K562 (cell line): ENCODE data around the gene C12orf43. TPM values are rescaled to one million over a fixed set of nuclear protein-coding genes. Genes with fewer than 3 reads are reported as not detected.

Experiments
- ATAC-seq: fragments of 200-7000 bp; cut with Tn5 transposase; 3 replicates; pipeline ENCODE4 v1.9.1; 2020; ENCODE audit warnings: moderate library complexity
- BruUV-seq: library from RNA; stranded (reverse); fragments of 400-500 nt; replicated peaks from 2 replicates; lab custom pipeline; 2021; lab: Mats Ljungman, UMichigan
- CTCF ChIA-PET: fragments of 300-600 bp; formaldehyde crosslinking; extraction: SDS; loops from one replicate; lab custom pipeline; 2021; ENCODE audit warnings: low intra/inter-chr PET ratio; lab: Yijun Ruan, JAX
- POLR2A ChIA-PET: fragments of 300-600, 350-650 bp; sonication (Branson Sonifier 250); formaldehyde crosslinking; extraction: SDS; loops from one replicate; lab custom pipeline; 2021; ENCODE audit warnings: antibody characterized with exemption, inconsistent platforms; lab: Yijun Ruan, JAX
- DNase-seq, 4 experiments: peaks; one replicate each; pipeline versions ENCODE4 v3.0.0 to v3.0.0-alpha.2; 2011 to 2018; ENCODE audit warnings: low spot score in 3 of 4, mixed read lengths in 3 of 4; ENCODE audit errors: extremely low read depth in 1 of 4
- FAIRE-seq: peaks from 2 replicates; lab custom pipeline; 2011; peaks lifted over from hg19 to GRCh38; lab: Jason Lieb, UNC
- H2AFZ ChIP-seq: 2 replicates; pipeline ENCODE4 v1.6.0; 2011; ENCODE audit warnings: low read depth, low read length, control low read depth, inconsistent platforms
- H3K27ac ChIP-seq: fragments of 200-600 bp; 3 replicates; pipeline ENCODE4 v1.8.0; 2011; ENCODE audit warnings: low read depth, mild to moderate bottlenecking, control low read depth, inconsistent platforms, low read length, moderate library complexity, mixed read lengths; ENCODE audit errors: extremely low read depth
- H3K27me3 ChIP-seq, 2 experiments: fragments of 300-600 bp in 1 of 2; 2 replicates in 1 of 2; 3 replicates in 1 of 2; pipeline versions ENCODE4 v1.6.0 to v1.8.0; 2011; ENCODE audit warnings: inconsistent platforms in 2 of 2, low read length in 2 of 2, mild to moderate bottlenecking in 1 of 2, mixed read lengths in 1 of 2, moderate library complexity in 1 of 2; ENCODE audit not compliant: control insufficient read depth in 2 of 2, insufficient read depth in 2 of 2
- H3K36me3 ChIP-seq: fragments of 300-600 bp; 3 replicates; pipeline ENCODE4 v1.8.0; 2011; ENCODE audit warnings: mild to moderate bottlenecking, low read length, inconsistent platforms; ENCODE audit not compliant: control insufficient read depth, insufficient read depth
- H3K4me1 ChIP-seq, 2 experiments: fragments of 200-600 bp in 1 of 2; replicated peaks in 1 of 2; 2 replicates in 1 of 2; 3 replicates in 1 of 2; pipeline versions ENCODE4 v1.5.1 to v1.8.0; 2011; ENCODE audit warnings: inconsistent platforms in 2 of 2, low read length in 2 of 2, mild to moderate bottlenecking in 1 of 2, mixed read lengths in 1 of 2, moderate library complexity in 1 of 2; ENCODE audit not compliant: control insufficient read depth in 2 of 2, insufficient read depth in 2 of 2
- H3K4me2 ChIP-seq: 2 replicates; pipeline ENCODE4 v1.6.1; 2011; ENCODE audit warnings: low read length, control low read depth, inconsistent platforms, mixed read lengths; ENCODE audit not compliant: insufficient read depth
- H3K4me3 ChIP-seq: fragments of 200-600 bp; sonication (generic), shearing (Covaris generic); 2 replicates; pipeline ENCODE4 v1.5.1; 2016; ENCODE audit warnings: control low read depth, inconsistent platforms
- H3K79me2 ChIP-seq: fragments of 200-600 bp; 3 replicates; pipeline ENCODE4 v1.8.0; 2011; ENCODE audit warnings: low read length, inconsistent platforms; ENCODE audit not compliant: control insufficient read depth, insufficient read depth
- H3K9ac ChIP-seq, 2 experiments: 2 replicates each; pipeline versions ENCODE4 v1.6.0 to v1.6.1; 2011; ENCODE audit warnings: low read depth in 2 of 2, low read length in 2 of 2, control low read depth in 1 of 2, inconsistent platforms in 1 of 2, mild to moderate bottlenecking in 1 of 2, mixed read lengths in 1 of 2; ENCODE audit not compliant: insufficient read depth in 1 of 2
- H3K9me1 ChIP-seq: one replicate; pipeline ENCODE4 v1.6.0; 2011; ENCODE audit warnings: inconsistent platforms, mild to moderate bottlenecking, low read length, moderate library complexity; ENCODE audit not compliant: control insufficient read depth, insufficient read depth
- H3K9me3 ChIP-seq: replicated peaks from 2 replicates; pipeline ENCODE4 v1.5.1; 2011; ENCODE audit warnings: low read depth, low read length, inconsistent platforms; ENCODE audit not compliant: control insufficient read depth, insufficient read depth
- H4K20me1 ChIP-seq: replicated peaks from 2 replicates; pipeline ENCODE4 v1.6.1; 2011; ENCODE audit warnings: low read length, inconsistent platforms, mixed read lengths; ENCODE audit not compliant: control insufficient read depth, insufficient read depth
- AFF1 ChIP-seq, 2 experiments: fragments of 450-650 bp; IDR thresholded peaks; 2 replicates each; pipeline ENCODE4 v1.6.1; 2018; ENCODE audit warnings: mild to moderate bottlenecking in 2 of 2, low read depth in 1 of 2; ENCODE audit not compliant: partially characterized antibody in 2 of 2
- ARNT ChIP-seq, 2 experiments: fragments of 450-650 bp; IDR thresholded peaks; 2 replicates each; pipeline ENCODE4 v1.6.1; 2016; ENCODE audit warnings: mild to moderate bottlenecking in 1 of 2
- CBFA2T2 ChIP-seq: fragments of 450-650 bp; conservative IDR thresholded peaks from 2 replicates; pipeline ENCODE4 v1.6.1; 2017; ENCODE audit warnings: mild to moderate bottlenecking
- CTCF ChIP-seq, 3 experiments: IDR thresholded peaks in 2 of 3; conservative IDR thresholded peaks in 1 of 3; 2 replicates each; pipeline ENCODE4 v1.5.1; 2011 to 2012; ENCODE audit warnings: low read length in 3 of 3, mild to moderate bottlenecking in 3 of 3, control low read depth in 2 of 3, improper control_type of control experiment in 1 of 3, inconsistent platforms in 1 of 3, low read depth in 1 of 3, mixed read lengths in 1 of 3, moderate library complexity in 1 of 3; ENCODE audit not compliant: insufficient read depth in 2 of 3
- ESRRA ChIP-seq: fragments of 450-650 bp; IDR thresholded peaks from 2 replicates; pipeline ENCODE4 v1.6.1; 2014; ENCODE audit warnings: low read depth, mild to moderate bottlenecking, moderate library complexity, borderline replicate concordance
- FOS ChIP-seq: IDR thresholded peaks from 3 replicates; pipeline ENCODE4 v1.6.1; 2011; ENCODE audit not compliant: insufficient read length; ENCODE audit errors: extremely low read depth
- GATAD2A ChIP-seq: fragments of 450-650 bp; IDR thresholded peaks from 2 replicates; pipeline ENCODE4 v1.6.1; 2017
- RBM34 ChIP-seq: fragments of 200-400 bp; formaldehyde crosslinking; IDR thresholded peaks from 2 replicates; pipeline ENCODE4 v1.6.1; 2018; ENCODE audit warnings: low read length, borderline replicate concordance; ENCODE audit not compliant: insufficient read depth
- ZNF133 ChIP-seq: fragments of 250-450 bp; sonication (Bioruptor Pico); IDR thresholded peaks from 2 replicates; pipeline ENCODE4 v1.4.0; 2020; ENCODE audit warnings: mild to moderate bottlenecking
- WGBS: fragments of 100-300 bp; shearing (Covaris generic); methylation state at CpG from one replicate; pipeline ENCODE4 v1.1.6; 2016; ENCODE audit warnings: low coverage, mixed read lengths; ENCODE audit not compliant: insufficient coverage; ENCODE audit errors: missing lambda C conversion rate; 5-methylcytosine and 5-hydroxymethylcytosine counted together
- in situ Hi-C: fragments of 300-500 bp; cut with MboI; formaldehyde crosslinking; loops from 4 replicates; pipeline ENCODE4 v1.15.0; 2018; ENCODE audit warnings: inconsistent platforms, mixed read lengths
- intact Hi-C: fragments of 100-400 bp; cut with micrococcal nuclease; formaldehyde crosslinking; loops from 2 replicates; pipeline ENCODE4 v1.14.2; 2022
- polyA plus RNA-seq, 8 experiments: library from polyadenylated mRNA; depleted of rRNA in 4 of 8; stranded (reverse) in 5 of 8; unstranded in 3 of 8; fragments of >200 nt; fragmentation: Nextera tagmentation in 2 of 8; fragmentation: Illumina TruSeq in 1 of 8; extraction: Ambion mirVana in 2 of 8; extraction: Trizol in 1 of 8; gene quantifications; 2 replicates each; pipeline versions ENCODE4 v1.2.1 to v1.2.3, GENCODE V29; 2011 to 2014; ENCODE audit warnings: inconsistent platforms in 1 of 8, missing spikeins in 1 of 8
- total RNA-seq, 7 experiments: library from RNA; depleted of rRNA in 6 of 7; stranded (reverse); fragments of >200 nt in 6 of 7; fragmentation: Illumina TruSeq in 2 of 7; extraction: Trizol in 2 of 7; gene quantifications; 2 replicates each; pipeline versions ENCODE4 v1.2.1 to v1.2.3, GENCODE V29; 2011 to 2021; ENCODE audit warnings: low replicate concordance in 1 of 7
- TF ChIP-seq, protein P1 (sequence below): IDR thresholded peaks from 2 replicates; pipeline ENCODE4 v1.6.1; 2014; ENCODE audit warnings: antibody characterized with exemption
- TF ChIP-seq, protein P2 (sequence below): sonication (generic); formaldehyde crosslinking; IDR thresholded peaks from 2 replicates; pipeline ENCODE4 v1.8.0; 2022; ENCODE audit warnings: mild to moderate bottlenecking, missing genetic modification reagents

C12orf43 gene
- total and polyA plus RNA-seq, 9 of the 15 experiments (the other 6 are each of a cell fraction or from before 2014, with no cell fraction given): 4.3 to 22.2 (median 16.8) TPM

DNA sequence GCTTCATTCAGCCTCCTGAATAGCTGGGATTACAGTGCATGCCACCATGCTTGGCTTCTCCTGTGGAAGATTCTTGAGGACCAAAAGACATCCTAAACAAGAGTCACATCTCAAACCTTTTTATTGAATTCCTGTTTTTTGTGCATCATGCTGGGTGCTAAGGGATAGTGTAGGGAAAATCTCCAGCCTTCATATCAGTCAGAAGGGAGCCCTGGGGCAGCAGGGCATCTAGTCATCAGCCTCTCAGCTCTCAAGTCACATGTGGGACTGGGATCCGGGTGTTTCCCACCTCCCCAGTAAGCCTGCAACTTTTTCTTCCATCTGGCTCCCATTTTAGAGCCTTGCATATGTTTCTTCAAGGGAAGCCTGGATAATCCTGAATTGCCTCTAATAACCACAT lies 47.8 kb upstream of the C12orf43 start:
- no peak overlapping the region for H3K9ac ChIP-seq
- no peak overlapping the region for H2AFZ ChIP-seq
- no peaks in the 10 kb centered on the region for H3K9me1 ChIP-seq
- H3K79me2 ChIP-seq: no peaks in the 10 kb centered on the region
- ATAC-seq (no peak), FAIRE-seq (no peak), DNase-seq (no peak)
- intact Hi-C loops: loop anchor here (5.0 kb wide), 1 partner anchor 148 kb away; the partner anchor contains the start of gene P2RX4
- ChIA-PET POLR2A (interaction anchor here (2.2 kb wide), 1 partner anchor 14 kb away, joined by 6 read pairs; no protein-coding TSS in a partner anchor), CTCF (no interaction called here)
- no peak overlapping the region for H3K4me2 ChIP-seq
- no TSS peak for BruUV-seq
- no peaks in the 10 kb centered on the region; a peak in 1 of 5 replicates for H3K4me1 ChIP-seq
- H3K27me3 ChIP-seq: peaks cover 18 to 22% of the 10 kb centered on the region in 2 experiments
- WGBS: 9% methylated on average over 1 of the region's 1 CpG
- no peaks in the 10 kb centered on the region; the same call in 1 of the 2 replicates for H4K20me1 ChIP-seq
- no peaks in the 10 kb centered on the region for H3K36me3 ChIP-seq
- in situ Hi-C loops: loop anchor here (5.0 kb wide), 1 partner anchor 163 kb away; no protein-coding TSS in a partner anchor
- H3K9me3 ChIP-seq: no peaks in the 10 kb centered on the region
- no peak overlapping the region for H3K4me3 ChIP-seq
- no peak overlapping the region for H3K27ac ChIP-seq
- TF ChIP-seq, protein P1, sequence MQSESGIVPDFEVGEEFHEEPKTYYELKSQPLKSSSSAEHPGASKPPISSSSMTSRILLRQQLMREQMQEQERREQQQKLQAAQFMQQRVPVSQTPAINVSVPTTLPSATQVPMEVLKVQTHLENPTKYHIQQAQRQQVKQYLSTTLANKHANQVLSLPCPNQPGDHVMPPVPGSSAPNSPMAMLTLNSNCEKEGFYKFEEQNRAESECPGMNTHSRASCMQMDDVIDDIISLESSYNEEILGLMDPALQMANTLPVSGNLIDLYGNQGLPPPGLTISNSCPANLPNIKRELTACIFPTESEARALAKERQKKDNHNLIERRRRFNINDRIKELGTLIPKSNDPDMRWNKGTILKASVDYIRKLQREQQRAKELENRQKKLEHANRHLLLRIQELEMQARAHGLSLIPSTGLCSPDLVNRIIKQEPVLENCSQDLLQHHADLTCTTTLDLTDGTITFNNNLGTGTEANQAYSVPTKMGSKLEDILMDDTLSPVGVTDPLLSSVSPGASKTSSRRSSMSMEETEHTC: no peak
- TF ChIP-seq ARNT (IDR thresholded peaks at IDR 0.05) (no peak), GATAD2A (no peak), FOS (no peak), ESRRA (no peak), ZNF133 (CRISPR knock-in tag) (no peak), CTCF (IDR thresholded peaks at IDR 0.05 in 2 of 3, conservative IDR thresholded peaks at IDR 0.05 in 1 of 3; ENCODE audit: insufficient read depth in 2 of 3, low read depth in 1 of 3, low read length in 3 of 3) (no peak), CBFA2T2 (no peak), AFF1 (IDR thresholded peaks at IDR 0.05; ENCODE audit: low read depth in 1 of 2, partially characterized antibody in 2 of 2) (no peak), RBM34 (no peak)
- TF ChIP-seq, protein P2, sequence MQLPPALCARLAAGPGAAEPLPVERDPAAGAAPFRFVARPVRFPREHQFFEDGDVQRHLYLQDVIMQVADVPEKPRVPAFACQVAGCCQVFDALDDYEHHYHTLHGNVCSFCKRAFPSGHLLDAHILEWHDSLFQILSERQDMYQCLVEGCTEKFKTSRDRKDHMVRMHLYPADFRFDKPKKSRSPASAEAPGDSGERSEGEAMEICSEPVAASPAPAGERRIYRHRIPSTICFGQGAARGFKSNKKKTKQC (CRISPR knock-in tag): no peak
